Bronchial epithelial cell (primary cell): ENCODE data around the gene SLIT3. TPM values are rescaled to one million over a fixed set of nuclear protein-coding genes. Genes with fewer than 3 reads are reported as not detected.
A peak's percentile ranks its signal among the peaks of the same experiment; 100 is the strongest.

ENCODE experiments used
- DNase-seq: peaks from one replicate; pipeline ENCODE4 v3.0.0-alpha.2; 2010; ENCODE audit warnings: low read depth
- FAIRE-seq: peaks from 2 replicates; lab custom pipeline; 2011; peaks lifted over from hg19 to GRCh38; lab: Jason Lieb, UNC
- H3K27me3 ChIP-seq: 2 replicates; pipeline ENCODE4 v1.5.1; 2011; ENCODE audit warnings: low read length; ENCODE audit not compliant: control insufficient read depth, insufficient read depth
- H3K36me3 ChIP-seq: 2 replicates; pipeline ENCODE4 v1.5.1; 2011; ENCODE audit warnings: low read length; ENCODE audit not compliant: control insufficient read depth, insufficient read depth
- H3K4me3 ChIP-seq: 2 replicates; pipeline ENCODE4 v1.5.1; 2011; ENCODE audit warnings: mild to moderate bottlenecking, low read depth, low read length, control low read depth
- CTCF ChIP-seq: IDR thresholded peaks from 2 replicates; pipeline ENCODE4 v1.5.1; 2011; ENCODE audit warnings: mild to moderate bottlenecking, moderate library complexity, low read length, control low read depth, inconsistent platforms; ENCODE audit not compliant: insufficient read depth, severe bottlenecking
- total RNA-seq: library from RNA; depleted of rRNA; stranded (reverse); fragments of >200 nt; gene quantifications from 2 replicates; pipeline ENCODE4 v1.2.1, GENCODE V29; 2014

Gene SLIT3
- total RNA-seq, 1 donor from 2014 or later = 0.79 TPM

GRCh38 chr5:168724227-168724626 lies 576.7 kb downstream of the SLIT3 start:
- Histone ChIP-seq H3K4me3 (no peak overlapping the region), H3K27me3 (peaks cover 1% of the 10 kb centered on the region), H3K36me3 (no peaks in the 10 kb centered on the region)
- DNase-seq (no peak), FAIRE-seq (no peak)
- no peak for TF ChIP-seq CTCF

GRCh38 chr5:168723037-168723436 lies 577.9 kb downstream of the SLIT3 start:
- Histone ChIP-seq H3K36me3 (no peaks in the 10 kb centered on the region), H3K4me3 (no peak overlapping the region), H3K27me3 (peaks cover 1% of the 10 kb centered on the region)
- no peak for TF ChIP-seq CTCF
- DNase-seq (no peak), FAIRE-seq (no peak)

GRCh38 chr5:168721966-168722365 lies 579.0 kb downstream of the SLIT3 start:
- Histone ChIP-seq H3K4me3 (no peak overlapping the region), H3K36me3 (no peaks in the 10 kb centered on the region), H3K27me3 (peaks cover 1% of the 10 kb centered on the region)
- DNase-seq = no peak
- no peak for FAIRE-seq
- no peak for TF ChIP-seq CTCF

DNA sequence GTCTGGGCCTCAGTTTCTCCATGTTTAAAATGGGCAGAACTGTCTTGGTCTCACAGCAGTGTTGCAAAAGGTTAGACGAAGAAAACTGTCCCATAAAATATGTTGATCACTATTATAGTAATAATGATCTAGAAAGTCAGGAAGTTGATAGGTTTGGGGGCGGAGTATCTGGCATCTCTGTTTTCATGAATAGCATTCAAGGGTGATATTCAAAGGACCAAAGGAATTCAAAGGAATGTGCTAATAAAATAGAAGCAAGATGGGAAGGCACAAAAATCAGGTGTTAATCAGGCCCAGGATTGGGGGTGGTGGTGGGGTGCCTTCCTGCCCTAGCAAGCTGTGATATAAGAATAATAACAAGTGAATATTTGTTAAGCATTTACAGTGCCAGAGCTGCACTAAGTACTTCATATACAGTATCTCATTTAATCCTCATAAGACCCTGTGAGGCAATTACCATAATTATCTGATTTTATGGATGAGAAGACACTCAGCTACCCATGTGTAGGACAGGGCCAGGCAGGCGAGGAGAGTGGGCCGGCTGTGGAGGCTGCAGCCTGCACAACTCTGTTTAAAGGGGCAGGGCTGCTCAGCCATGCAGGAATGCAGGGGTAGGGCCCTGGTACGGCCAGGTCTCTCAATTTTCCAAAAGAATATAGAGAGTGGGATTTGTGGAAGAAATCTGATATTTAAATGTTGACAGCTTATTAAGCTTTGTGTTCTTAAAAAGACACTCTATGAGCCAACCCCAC lies 579.8 kb downstream of the SLIT3 start:
- no peak for FAIRE-seq
- Histone ChIP-seq H3K36me3 (no peaks in the 10 kb centered on the region), H3K4me3 (no peak overlapping the region), H3K27me3 (peaks cover 1% of the 10 kb centered on the region)
- no peak for TF ChIP-seq CTCF
- DNase-seq = no peak

DNA sequence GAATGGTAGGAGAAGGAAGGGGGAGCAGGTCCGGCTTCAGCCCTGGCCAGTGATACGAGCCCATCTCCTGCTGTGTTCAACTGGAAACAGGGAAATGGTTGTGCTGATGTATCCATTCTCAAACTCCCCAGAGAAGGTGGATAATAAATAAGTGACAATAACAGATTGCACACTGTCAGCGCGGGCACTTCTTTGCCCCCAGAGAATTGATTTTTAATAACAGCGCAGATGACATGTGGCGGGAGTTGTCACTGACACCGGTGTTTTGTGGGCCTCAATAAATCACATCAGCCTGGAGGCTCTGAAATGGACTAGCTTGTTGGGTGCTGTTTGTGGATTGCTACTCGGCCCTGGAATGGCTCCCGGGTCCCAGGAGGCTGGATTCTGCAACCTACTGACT lies 580.4 kb downstream of the SLIT3 start:
- TF ChIP-seq CTCF = no peak
- peaks cover 1% of the 10 kb centered on the region for H3K27me3 ChIP-seq
- no peaks in the 10 kb centered on the region for H3K36me3 ChIP-seq
- DNase-seq = no peak
- FAIRE-seq = no peak
- H3K4me3 ChIP-seq = no peak overlapping the region

GRCh38 chr5:168714046-168714445 lies 586.9 kb downstream of the SLIT3 start:
- Histone ChIP-seq H3K4me3 (no peak overlapping the region), H3K36me3 (no peaks in the 10 kb centered on the region), H3K27me3 (no peaks in the 10 kb centered on the region)
- peak; percentile 69 for DNase-seq
- TF ChIP-seq CTCF = no peak
- no peak for FAIRE-seq
